ENCODE results near the gene COPE.

The COPE gene

GRCh38 chr19:18878858-18879578 lies 40.2 kb downstream of the COPE start:
- Histone ChIP-seq H4K20me1 (no peaks in the 10 kb centered on the region), H3K4me1 (peaks cover 7% of the 10 kb centered on the region; the same call in 1 of the 2 replicates), H3K27me3 (no peaks in the 10 kb centered on the region), H3K27ac (no peak overlapping the region), H3K36me3 (peaks cover 10% of the 10 kb centered on the region; the same call in 1 of the 2 replicates), H3K9me3 (peaks cover 24% of the 10 kb centered on the region), H3K4me3 (no peak overlapping the region), H3K4me2 (no peak overlapping the region), H3K9ac (no peak overlapping the region)
- TF ChIP-seq Cebpa-rat (IDR thresholded peaks at IDR 0.05): no peak

- no peak overlapping the region for H3K4me2 ChIP-seq
- H3K27ac ChIP-seq: no peak overlapping the region
- no peak overlapping the region for H3K4me3 ChIP-seq
- H3K4me1 ChIP-seq: peaks cover 7% of the 10 kb centered on the region; the same call in 1 of the 2 replicates
- H3K9ac ChIP-seq: no peak overlapping the region
- peaks cover 10% of the 10 kb centered on the region; the same call in 1 of the 2 replicates for H3K36me3 ChIP-seq
- H4K20me1 ChIP-seq: no peaks in the 10 kb centered on the region
- no peaks in the 10 kb centered on the region for H3K27me3 ChIP-seq
- TF ChIP-seq Cebpa-rat (IDR thresholded peaks at IDR 0.05): no peak
- H3K9me3 ChIP-seq: peaks cover 24% of the 10 kb centered on the region
Observed at GRCh38 chr19:18878058-18878797, 41.0 kb downstream of the COPE start.

GRCh38 chr19:18876865-18877264 lies 42.3 kb downstream of the COPE start:
- Histone ChIP-seq H3K9ac (no peak overlapping the region), H3K4me3 (no peak overlapping the region), H3K27me3 (no peaks in the 10 kb centered on the region), H4K20me1 (no peaks in the 10 kb centered on the region), H3K9me3 (peaks cover 24% of the 10 kb centered on the region), H3K27ac (no peak overlapping the region), H3K4me1 (peaks cover 11% of the 10 kb centered on the region), H3K4me2 (no peak overlapping the region), H3K36me3 (peaks cover 10% of the 10 kb centered on the region; the same call in 1 of the 2 replicates)
- no peak for TF ChIP-seq Cebpa-rat (IDR thresholded peaks at IDR 0.05)

- 0 out of 2 replicates have a peak, but pooled peaks cover 8% of the 10 kb centered on the region for H4K20me1 ChIP-seq
- no peaks in the 10 kb centered on the region for H3K27me3 ChIP-seq
- peaks cover 10% of the 10 kb centered on the region; the same call in 1 of the 2 replicates for H3K36me3 ChIP-seq
- no peak overlapping the region for H3K9ac ChIP-seq
- TF ChIP-seq Cebpa-rat (IDR thresholded peaks at IDR 0.05): no peak
- H3K4me1 ChIP-seq: peaks cover 22% of the 10 kb centered on the region
- no peak overlapping the region for H3K4me2 ChIP-seq
- no peak overlapping the region for H3K27ac ChIP-seq
- peaks cover 24% of the 10 kb centered on the region for H3K9me3 ChIP-seq
- no peak overlapping the region for H3K4me3 ChIP-seq
Observed at GRCh38 chr19:18875726-18876125, 43.5 kb downstream of the COPE start.

GRCh38 chr19:18871543-18871942 lies 47.6 kb downstream of the COPE start:
- no peak overlapping the region for H3K4me3 ChIP-seq
- no peak overlapping the region for H3K27ac ChIP-seq
- H3K4me2 ChIP-seq: peak overlapping the region; percentile 95; the same call in 1 of the 2 replicates
- no peak for TF ChIP-seq Cebpa-rat (IDR thresholded peaks at IDR 0.05)
- H3K36me3 ChIP-seq: peaks cover 32% of the 10 kb centered on the region
- H3K4me1 ChIP-seq: peaks cover 34% of the 10 kb centered on the region
- no peak overlapping the region for H3K9ac ChIP-seq
- H4K20me1 ChIP-seq: peaks cover 39% of the 10 kb centered on the region
- no peaks in the 10 kb centered on the region for H3K27me3 ChIP-seq
- peaks cover 14% of the 10 kb centered on the region for H3K9me3 ChIP-seq

- H3K9me3 ChIP-seq: peaks cover 5% of the 10 kb centered on the region; the same call in 1 of the 2 replicates
- peaks cover 31% of the 10 kb centered on the region for H3K4me1 ChIP-seq
- peak overlapping the region; percentile 66 for H3K27ac ChIP-seq
- H3K4me2 ChIP-seq: peak overlapping the region; percentile 95
- H3K27me3 ChIP-seq: no peaks in the 10 kb centered on the region
- no peak for TF ChIP-seq Cebpa-rat (IDR thresholded peaks at IDR 0.05)
- H3K4me3 ChIP-seq: peak overlapping the region; percentile 57
- peaks cover 48% of the 10 kb centered on the region for H4K20me1 ChIP-seq
- peak overlapping the region; percentile 50; the same call in 1 of the 2 replicates for H3K9ac ChIP-seq
- H3K36me3 ChIP-seq: peaks cover 41% of the 10 kb centered on the region
Observed at GRCh38 chr19:18870531-18871172, 48.5 kb downstream of the COPE start.

GRCh38 chr19:18869781-18870530 lies 49.2 kb downstream of the COPE start:
- peaks cover 27% of the 10 kb centered on the region for H3K4me1 ChIP-seq
- peak overlapping the region; percentile 45; the same call in 1 of the 2 replicates for H3K9ac ChIP-seq
- H3K36me3 ChIP-seq: peaks cover 48% of the 10 kb centered on the region
- peaks cover 53% of the 10 kb centered on the region for H4K20me1 ChIP-seq
- peak overlapping the region; percentile 57 for H3K4me3 ChIP-seq
- peak overlapping the region; percentile 95 for H3K4me2 ChIP-seq
- TF ChIP-seq Cebpa-rat (IDR thresholded peaks at IDR 0.05): no peak
- peak overlapping the region; percentile 46 for H3K27ac ChIP-seq
- H3K27me3 ChIP-seq: no peaks in the 10 kb centered on the region
- no peaks in the 10 kb centered on the region for H3K9me3 ChIP-seq

GRCh38 chr19:18869023-18869618 lies 50.1 kb downstream of the COPE start:
- Histone ChIP-seq H3K9me3 (no peaks in the 10 kb centered on the region), H3K9ac (no peak overlapping the region), H3K4me1 (peaks cover 27% of the 10 kb centered on the region), H3K4me3 (no peak overlapping the region), H3K27me3 (no peaks in the 10 kb centered on the region), H3K36me3 (peaks cover 52% of the 10 kb centered on the region), H4K20me1 (peaks cover 56% of the 10 kb centered on the region), H3K27ac (no peak overlapping the region), H3K4me2 (no peak overlapping the region)
- TF ChIP-seq Cebpa-rat (IDR thresholded peaks at IDR 0.05): no peak
